Neural progenitor cell (in vitro differentiated cells): Measurements from ENCODE around the gene TIMELESS.

ENCODE experiments used
- CTCF ChIP-seq: fragments of 200-600 bp; sonication (generic); IDR thresholded peaks from 2 replicates; pipeline ENCODE4 v1.5.1; 2017; ENCODE audit warnings: antibody characterized with exemption, mild to moderate bottlenecking
- EZH2 ChIP-seq: fragments of 200-600 bp; sonication (generic); IDR thresholded peaks from 2 replicates; pipeline ENCODE4 v1.6.1; 2017; ENCODE audit warnings: antibody characterized with exemption, mild to moderate bottlenecking, moderate library complexity

GRCh38 chr12:56449622-56449984 lies 377 bp upstream of the TIMELESS start:
- TF ChIP-seq CTCF (no peak), EZH2 (no peak)
